T-cell (primary cell): ENCODE measurements around the gene NARS2. TPM values are rescaled to one million over a fixed set of nuclear protein-coding genes. Genes with fewer than 3 reads are reported as not detected.
A peak's percentile ranks its signal among the peaks of the same experiment; 100 is the strongest.

Experiments used
- ATAC-seq, 4 experiments: fragments of 200-7000 bp in 3 of 4; fragments of 150-1000 bp in 1 of 4; cut with Tn5 transposase; replicated peaks in 1 of 4; 1 replicate in 3 of 4; 2 replicates in 1 of 4; pipeline ENCODE4 v1.10.0; 2021; ENCODE audit warnings: moderate library complexity in 3 of 4, mild to moderate bottlenecking in 2 of 4, moderate number of reproducible peaks in 1 of 4
- CTCF ChIA-PET, 2 donors: fragments of 300-600 bp; sonication (Branson Sonifier 250); formaldehyde crosslinking; loops; one replicate each; lab custom pipeline; 2022; ENCODE audit warnings: antibody characterized with exemption in 2 of 2; lab: Charles Lee
- POLR2A ChIA-PET, 2 donors: fragments of 300-600 bp; sonication (Branson Sonifier 250); formaldehyde crosslinking; loops; one replicate each; lab custom pipeline; 2022; ENCODE audit warnings: antibody characterized with exemption in 2 of 2; lab: Charles Lee
- DNase-seq, 35 experiments: peaks; one replicate each; pipeline versions ENCODE4 v3.0.0 to v3.0.0-alpha.2; 2013 to 2023
- H3K27ac ChIP-seq: one replicate; pipeline ENCODE4 v1.5.1; 2013; ENCODE audit warnings: low read length
- H3K27me3 ChIP-seq, 2 experiments: replicated peaks in 1 of 2; 1 replicate in 1 of 2; 2 replicates in 1 of 2; pipeline versions ENCODE4 v1.6.1 to v1.7.0; 2013; ENCODE audit warnings: low read length in 1 of 2, mixed read lengths in 1 of 2; ENCODE audit not compliant: control insufficient read depth in 2 of 2, insufficient read depth in 2 of 2; ENCODE audit errors: extremely low read depth in 1 of 2
- H3K36me3 ChIP-seq, 2 donors: 1 replicate in 1 of 2; 2 replicates in 1 of 2; pipeline versions ENCODE4 v1.6.1 to v1.7.0; 2013; ENCODE audit warnings: low read length in 1 of 2; ENCODE audit not compliant: control insufficient read depth in 2 of 2, insufficient read depth in 1 of 2; ENCODE audit errors: extremely low read depth in 1 of 2
- H3K4me1 ChIP-seq, 2 experiments: 1 replicate in 1 of 2; 2 replicates in 1 of 2; pipeline versions ENCODE4 v1.6.1 to v1.7.0; 2013; ENCODE audit warnings: low read length in 2 of 2, mixed read lengths in 1 of 2; ENCODE audit not compliant: insufficient read depth in 2 of 2, control insufficient read depth in 1 of 2; ENCODE audit errors: extremely low read depth in 1 of 2
- H3K4me3 ChIP-seq, 2 donors: 1 replicate in 1 of 2; 2 replicates in 1 of 2; pipeline versions ENCODE4 v1.5.1 to v1.7.0; 2013; ENCODE audit warnings: mild to moderate bottlenecking in 2 of 2, low read length in 1 of 2, moderate library complexity in 1 of 2; ENCODE audit not compliant: control insufficient read depth in 1 of 2; ENCODE audit errors: extremely low read depth in 1 of 2
- H3K9me3 ChIP-seq: 2 replicates; pipeline ENCODE4 v1.7.0; 2013
- H3K27ac Mint-ChIP-seq, 2 donors: one replicate each; pipeline ENCODE4 v1.8.0; 2020 to 2021; ENCODE audit warnings: mild to moderate bottlenecking in 2 of 2, mixed read lengths in 2 of 2
- H3K27me3 Mint-ChIP-seq, 2 donors: one replicate each; pipeline ENCODE4 v1.8.0; 2021 to 2022; ENCODE audit warnings: mixed read lengths in 2 of 2
- H3K36me3 Mint-ChIP-seq: one replicate; pipeline ENCODE4 v1.8.0; 2021; ENCODE audit warnings: mixed read lengths
- H3K4me1 Mint-ChIP-seq, 3 donors: one replicate each; pipeline ENCODE4 v1.8.0; 2020 to 2022; ENCODE audit warnings: mixed read lengths in 3 of 3, mild to moderate bottlenecking in 1 of 3
- H3K4me3 Mint-ChIP-seq, 3 donors: one replicate each; pipeline ENCODE4 v1.8.0; 2020 to 2022; ENCODE audit warnings: mild to moderate bottlenecking in 3 of 3, mixed read lengths in 3 of 3, moderate library complexity in 3 of 3
- H3K9me3 Mint-ChIP-seq, 3 donors: one replicate each; pipeline ENCODE4 v1.8.0; 2020 to 2022; ENCODE audit warnings: mixed read lengths in 3 of 3
- WGBS: methylation state at CpG from one replicate; pipeline ENCODE4 v1.1.5; 2013; ENCODE audit warnings: missing lambda C conversion rate; ENCODE audit not compliant: insufficient coverage; 5-methylcytosine and 5-hydroxymethylcytosine counted together
- total RNA-seq, 35 experiments: library from RNA in 6 of 35; stranded (reverse) in 6 of 35; fragments of 120-200 nt in 1 of 35; gene quantifications; one replicate each; pipeline versions ENCODE4 v1.2.1 to v1.2.4 and lab custom pipeline; 2013 to 2026

Gene NARS2
- total RNA-seq (10 to 100 TPM; 12.1 to 17.6 (median 13.3) TPM), total RNA-seq (lab: John Stamatoyannopoulos, UW) (12.7 to 49.9 (median 27.2) reads per million in 29 experiments)
- 19.5 TPM for total RNA-seq (2013)

- Mint-ChIP-seq H3K27me3 (no peaks in the 10 kb centered on the region), H3K4me3 (peak within 1 kb of the TSS; percentile 90 to 98 (median 92)), H3K4me1 (peaks cover 30 to 48% (median 36%) of the 10 kb centered on the region in 3 donors), H3K9me3 (no peaks in the 10 kb centered on the region), H3K36me3 (peaks cover 17% of the 10 kb centered on the region), H3K27ac (peak within 1 kb of the TSS; percentile 95 to 98)
- CTCF ChIA-PET: interaction anchor here (0.7 to 2.9 kb wide), 11 partner anchors 10 to 1527 kb away, joined by 3 to 54 read pairs (median 4); partner anchors contain the start of gene GAB2 (in 1 of the 2)
- ATAC-seq (peak; percentile 93 to 98 (median 94)), DNase-seq (peak; percentile 92 to 99 (median 96))
- POLR2A ChIA-PET: interaction anchor here (0.6 to 1.8 kb wide), 6 partner anchors 10 to 580 kb away, joined by 3 to 8 read pairs (median 4); partner anchors contain the start of genes ALG8 (in 1 of the 2) and INTS4 (in 1 of the 2)
- under 1% methylated on average over 48 of the region's 60 CpGs for WGBS
- Histone ChIP-seq H3K4me3 (peak within 1 kb of the TSS; percentile 68 to 82), H3K27ac (peak within 1 kb of the TSS; percentile 80), H3K27me3 (no peaks in the 10 kb centered on the region), H3K4me1 (peaks cover 10 to 12% of the 10 kb centered on the region in 2 experiments), H3K36me3 (peaks cover 0 to 9% of the 10 kb centered on the region in 2 donors), H3K9me3 (no peaks in the 10 kb centered on the region)
These were observed at the start of gene NARS2 for GRCh38 chr11:78574386-78575381. Gene NARS2 (minus strand): TSS chr11:78574864. CDS start chr11:78574488, 376 bp downstream.

DNA sequence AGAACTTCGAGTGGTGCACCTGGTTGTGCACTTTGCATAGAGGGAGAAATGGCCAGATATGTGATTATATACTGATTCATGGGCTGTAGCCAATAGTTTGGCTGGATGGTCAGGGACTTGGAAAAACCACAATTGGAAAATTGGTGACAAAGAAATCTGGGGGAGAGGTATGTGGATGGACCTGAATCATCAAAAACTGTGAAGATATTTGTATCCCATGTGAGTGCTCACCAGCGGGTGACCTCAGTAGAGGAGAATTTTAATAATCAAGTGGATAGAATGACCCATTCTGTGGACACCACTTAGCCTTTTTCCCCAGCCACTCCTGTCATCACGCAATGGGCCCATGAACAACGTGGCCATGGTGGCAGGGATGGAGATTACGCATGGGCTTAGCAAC is 48.0 kb upstream of the NARS2 start:
- H3K27ac ChIP-seq: no peak overlapping the region
- H3K4me3 ChIP-seq: no peak overlapping the region
- Mint-ChIP-seq H3K9me3 (peaks cover 5 to 12% (median 10%) of the 10 kb centered on the region in 3 donors), H3K36me3 (no peaks in the 10 kb centered on the region), H3K4me3 (no peak overlapping the region), H3K27me3 (peaks cover 3 to 8% of the 10 kb centered on the region in 2 donors), H3K27ac (no peak overlapping the region), H3K4me1 (no peaks in the 10 kb centered on the region)
- 64% methylated on average over 4 of the region's 5 CpGs for WGBS
- ChIA-PET CTCF (no interaction called here), POLR2A (no interaction called here)
- no peak for DNase-seq
- no peaks in the 10 kb centered on the region for H3K36me3 ChIP-seq
- no peaks in the 10 kb centered on the region for H3K27me3 ChIP-seq
- ATAC-seq: no peak
- H3K9me3 ChIP-seq: no peaks in the 10 kb centered on the region
- no peaks in the 10 kb centered on the region for H3K4me1 ChIP-seq

- H3K9me3 Mint-ChIP-seq: peaks cover 5 to 10% (median 9%) of the 10 kb centered on the region in 3 donors
- no CpG with 5 or more reads among the region's 2 CpGs for WGBS
- H3K27ac Mint-ChIP-seq: no peak overlapping the region
- Histone ChIP-seq H3K36me3 (no peaks in the 10 kb centered on the region), H3K4me1 (no peaks in the 10 kb centered on the region), H3K9me3 (no peaks in the 10 kb centered on the region), H3K27me3 (no peaks in the 10 kb centered on the region), H3K27ac (no peak overlapping the region), H3K4me3 (no peak overlapping the region)
- H3K4me3 Mint-ChIP-seq: no peak overlapping the region
- no peaks in the 10 kb centered on the region for H3K36me3 Mint-ChIP-seq
- H3K4me1 Mint-ChIP-seq: no peaks in the 10 kb centered on the region
- POLR2A ChIA-PET: no interaction called here
- peaks cover 3 to 4% of the 10 kb centered on the region in 2 donors for H3K27me3 Mint-ChIP-seq
- ATAC-seq: no peak
- CTCF ChIA-PET: no interaction called here
- DNase-seq: no peak
These were observed 45.5 kb upstream of the NARS2 start for GRCh38 chr11:78620159-78620558.

- no CpG with 5 or more reads among the region's 1 CpG for WGBS
- Histone ChIP-seq H3K4me1 (no peaks in the 10 kb centered on the region), H3K27me3 (peaks cover 0 to 2% of the 10 kb centered on the region in 2 experiments), H3K36me3 (no peaks in the 10 kb centered on the region), H3K9me3 (no peaks in the 10 kb centered on the region), H3K4me3 (no peak overlapping the region), H3K27ac (no peak overlapping the region)
- ChIA-PET CTCF (no interaction called here), POLR2A (no interaction called here)
- DNase-seq (no peak), ATAC-seq (no peak)
- Mint-ChIP-seq H3K4me1 (no peaks in the 10 kb centered on the region), H3K27me3 (peaks cover 0 to 4% of the 10 kb centered on the region in 2 donors), H3K4me3 (no peak overlapping the region), H3K9me3 (peaks cover 5 to 10% (median 9%) of the 10 kb centered on the region in 3 donors), H3K27ac (no peak overlapping the region), H3K36me3 (no peaks in the 10 kb centered on the region)
These were observed 41.1 kb upstream of the NARS2 start for GRCh38 chr11:78615724-78616123.

DNA sequence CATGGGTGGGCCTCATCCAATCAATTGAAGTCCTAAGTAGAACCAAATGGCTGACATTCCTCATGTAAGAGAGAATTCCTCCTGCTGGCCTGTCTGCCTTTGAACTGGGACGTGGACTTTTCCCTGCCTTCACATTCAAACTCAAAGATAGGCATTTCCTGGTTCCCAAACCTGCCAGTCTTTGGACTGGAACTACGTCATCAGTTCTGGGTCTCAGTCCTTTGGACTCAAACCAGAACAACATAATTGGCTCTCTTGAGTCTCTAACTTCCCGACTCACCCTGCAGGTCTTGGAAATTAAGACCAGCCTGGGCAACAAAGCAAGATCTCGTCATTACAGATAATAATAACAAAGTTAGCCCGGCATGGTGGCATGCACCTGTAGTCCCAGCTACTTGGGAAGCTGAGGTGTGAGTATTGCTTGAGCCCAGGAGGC is 38.7 kb upstream of the NARS2 start:
- no peak overlapping the region for H3K4me3 Mint-ChIP-seq

GRCh38 chr11:78612721-78613377 is 38.2 kb upstream of the NARS2 start:
- H3K36me3 ChIP-seq: no peaks in the 10 kb centered on the region
- peaks cover 0 to 2% of the 10 kb centered on the region in 2 experiments for H3K27me3 ChIP-seq
- CTCF ChIA-PET: no interaction called here
- H3K27ac ChIP-seq: no peak overlapping the region
- no peaks in the 10 kb centered on the region for H3K4me1 ChIP-seq
- ATAC-seq: no peak
- 55% methylated on average over 1 of the region's 4 CpGs for WGBS
- H3K4me3 Mint-ChIP-seq: no peak overlapping the region
- H3K4me3 ChIP-seq: no peak overlapping the region
- POLR2A ChIA-PET: no interaction called here
- no peaks in the 10 kb centered on the region for H3K36me3 Mint-ChIP-seq
- peaks cover 0 to 4% of the 10 kb centered on the region in 2 donors for H3K27me3 Mint-ChIP-seq
- no peak overlapping the region for H3K27ac Mint-ChIP-seq
- no peak for DNase-seq
- H3K9me3 ChIP-seq: no peaks in the 10 kb centered on the region
- no peaks in the 10 kb centered on the region for H3K4me1 Mint-ChIP-seq
- H3K9me3 Mint-ChIP-seq: no peaks in the 10 kb centered on the region

More for the DNA sequence above, 38.7 kb upstream of the NARS2 start:
- no peak overlapping the region for H3K4me3 ChIP-seq
- no peak overlapping the region for H3K27ac Mint-ChIP-seq
- POLR2A ChIA-PET: no interaction called here
- H3K27ac ChIP-seq: no peak overlapping the region
- no peaks in the 10 kb centered on the region for H3K36me3 ChIP-seq
- CTCF ChIA-PET: no interaction called here
- WGBS: 71% methylated on average over 4 of the region's 5 CpGs
- no peaks in the 10 kb centered on the region for H3K4me1 Mint-ChIP-seq
- H3K27me3 ChIP-seq: peaks cover 0 to 2% of the 10 kb centered on the region in 2 experiments
- no peaks in the 10 kb centered on the region for H3K36me3 Mint-ChIP-seq
- ATAC-seq (no peak), DNase-seq (no peak)
- H3K4me1 ChIP-seq: no peaks in the 10 kb centered on the region
- no peaks in the 10 kb centered on the region for H3K9me3 ChIP-seq
- H3K9me3 Mint-ChIP-seq: no peaks in the 10 kb centered on the region
- H3K27me3 Mint-ChIP-seq: peaks cover 0 to 4% of the 10 kb centered on the region in 2 donors
